Naive thymus-derived CD4-positive, alpha-beta T cell (primary cell): ENCODE results near the gene MYG1. TPM values are rescaled to one million over a fixed set of nuclear protein-coding genes. Genes with fewer than 3 reads are reported as not detected.

Source experiments
- ATAC-seq: fragments of 150-1000 bp; cut with Tn5 transposase; 2 replicates; pipeline ENCODE4 v1.10.0; 2021; ENCODE audit warnings: mild to moderate bottlenecking, moderate library complexity
- CTCF ChIA-PET: fragments of 350-600 bp; sonication (Branson Sonifier 250); formaldehyde crosslinking; loops from one replicate; lab custom pipeline; 2021; ENCODE audit warnings: antibody characterized with exemption; lab: Charles Lee
- POLR2A ChIA-PET: fragments of 350-600 bp; sonication (Branson Sonifier 250); formaldehyde crosslinking; loops from one replicate; lab custom pipeline; 2021; ENCODE audit warnings: antibody characterized with exemption, inconsistent platforms; lab: Charles Lee
- DNase-seq, 9 donors: peaks; one replicate each; pipeline versions ENCODE4 v3.0.0 to v3.0.0-alpha.2; 2020 to 2022; ENCODE audit warnings: mixed read lengths in 1 of 9
- H3K27ac ChIP-seq: one replicate; pipeline ENCODE4 v1.7.0; 2013; ENCODE audit warnings: mild to moderate bottlenecking, low read depth, low read length, moderate library complexity
- H3K27me3 ChIP-seq, 2 donors: one replicate each; pipeline ENCODE4 v1.7.0; 2013; ENCODE audit warnings: low read length in 2 of 2, mild to moderate bottlenecking in 2 of 2, moderate library complexity in 2 of 2; ENCODE audit not compliant: control insufficient read depth in 2 of 2, insufficient read depth in 2 of 2
- H3K36me3 ChIP-seq, 3 experiments: 1 replicate in 2 of 3; 2 replicates in 1 of 3; pipeline ENCODE4 v1.7.0; 2013; ENCODE audit warnings: low read length in 3 of 3, mild to moderate bottlenecking in 3 of 3, moderate library complexity in 1 of 3; ENCODE audit not compliant: insufficient read depth in 3 of 3, control insufficient read depth in 2 of 3
- H3K4me1 ChIP-seq, 2 donors: one replicate each; pipeline ENCODE4 v1.7.0; 2013; ENCODE audit warnings: low read length in 2 of 2, mild to moderate bottlenecking in 2 of 2, moderate library complexity in 1 of 2; ENCODE audit not compliant: control insufficient read depth in 2 of 2, insufficient read depth in 2 of 2
- H3K4me3 ChIP-seq: 2 replicates; pipeline ENCODE4 v1.7.0; 2013; ENCODE audit warnings: mild to moderate bottlenecking, low read length
- H3K9me3 ChIP-seq, 3 experiments: 1 replicate in 2 of 3; 2 replicates in 1 of 3; pipeline ENCODE4 v1.7.0; 2013; ENCODE audit warnings: low read length in 3 of 3; ENCODE audit not compliant: control insufficient read depth in 2 of 3
- H3K27ac Mint-ChIP-seq, 9 donors: one replicate each; pipeline ENCODE4 v1.8.0; 2020 to 2022; ENCODE audit warnings: mixed read lengths in 9 of 9, mild to moderate bottlenecking in 8 of 9, moderate library complexity in 5 of 9, inconsistent platforms in 2 of 9
- H3K27me3 Mint-ChIP-seq, 5 donors: one replicate each; pipeline ENCODE4 v1.8.0; 2021 to 2022; ENCODE audit warnings: mixed read lengths in 5 of 5, mild to moderate bottlenecking in 1 of 5
- H3K36me3 Mint-ChIP-seq, 5 donors: one replicate each; pipeline ENCODE4 v1.8.0; 2020 to 2022; ENCODE audit warnings: mixed read lengths in 5 of 5, mild to moderate bottlenecking in 3 of 5, inconsistent platforms in 1 of 5
- H3K4me1 Mint-ChIP-seq, 7 donors: one replicate each; pipeline ENCODE4 v1.8.0; 2020 to 2022; ENCODE audit warnings: mixed read lengths in 7 of 7, mild to moderate bottlenecking in 3 of 7, inconsistent platforms in 1 of 7
- H3K4me3 Mint-ChIP-seq, 10 donors: one replicate each; pipeline ENCODE4 v1.8.0; 2020 to 2022; ENCODE audit warnings: mild to moderate bottlenecking in 10 of 10, mixed read lengths in 10 of 10, moderate library complexity in 6 of 10, inconsistent platforms in 2 of 10
- H3K9me3 Mint-ChIP-seq, 11 donors: one replicate each; pipeline ENCODE4 v1.8.0; 2020 to 2022; ENCODE audit warnings: mixed read lengths in 11 of 11, mild to moderate bottlenecking in 4 of 11, inconsistent platforms in 1 of 11, moderate library complexity in 1 of 11
- intact Hi-C, 2 donors: fragments of 100-400 bp; cut with micrococcal nuclease; formaldehyde crosslinking; loops; one replicate each; pipeline ENCODE4 v1.15.1; 2023
- polyA plus RNA-seq, 2 donors: library from polyadenylated mRNA; unstranded; fragments of 300-500 nt; fragmentation: Illumina TruSeq; gene quantifications; one replicate each; pipeline ENCODE4 v1.2.3, GENCODE V29; 2021
- total RNA-seq, 6 experiments: library from RNA in 5 of 6; stranded (reverse) in 5 of 6; gene quantifications; 1 replicate in 5 of 6; 2 replicates in 1 of 6; pipeline ENCODE4 v1.2.3 and lab custom pipeline; 2021 to 2026

The MYG1 gene
- total and polyA plus RNA-seq, 7 experiments from 2014 or later, result 38.9 to 75.1 (median 53.1) TPM

GRCh38 chr12:53298164-53298563, 1.3 kb upstream of the MYG1 start:
- H3K4me3 ChIP-seq, result no peak overlapping the region
- POLR2A ChIA-PET, result interaction anchor here (0.6 to 8.0 kb wide), 11 partner anchors 12 to 273 kb away, joined by 3 to 81 read pairs (median 8); partner anchors contain the start of genes AAAS, CSAD, ITGB7 and TARBP2
- Mint-ChIP-seq H3K27me3 (no peaks in the 10 kb centered on the region), H3K36me3 (peaks cover 7 to 23% (median 15%) of the 10 kb centered on the region in 5 donors), H3K9me3 (no peaks in the 10 kb centered on the region), H3K27ac (peak overlapping the region in 7 of 9 donors; percentile 20 to 97 (median 68)), H3K4me3 (peak overlapping the region in 9 of 10 donors; percentile 6 to 95 (median 49)), H3K4me1 (peaks cover 47 to 91% (median 61%) of the 10 kb centered on the region in 7 donors)
- H3K36me3 ChIP-seq, result peaks cover 0 to 38% (median 3%) of the 10 kb centered on the region in 3 experiments
- no peak for ATAC-seq
- H3K27me3 ChIP-seq, result no peaks in the 10 kb centered on the region
- DNase-seq, result no peak
- CTCF ChIA-PET, result interaction anchor here (0.6 to 2.3 kb wide), 7 partner anchors 10 to 118 kb away, joined by 3 to 14 read pairs (median 5); partner anchors contain the start of genes AAAS, CSAD and ZNF740
- peak overlapping the region; percentile 68 for H3K27ac ChIP-seq
- H3K4me1 ChIP-seq, result peaks cover 28 to 36% of the 10 kb centered on the region in 2 donors
- no peaks in the 10 kb centered on the region for H3K9me3 ChIP-seq
- intact Hi-C loops, result loop anchor here (2.0 to 5.0 kb wide), 3 partner anchors 47 to 379 kb away; partner anchors contain the start of genes ATP5MC2 (in 1 of the 2) and TNS2 (in 1 of the 2)

DNA sequence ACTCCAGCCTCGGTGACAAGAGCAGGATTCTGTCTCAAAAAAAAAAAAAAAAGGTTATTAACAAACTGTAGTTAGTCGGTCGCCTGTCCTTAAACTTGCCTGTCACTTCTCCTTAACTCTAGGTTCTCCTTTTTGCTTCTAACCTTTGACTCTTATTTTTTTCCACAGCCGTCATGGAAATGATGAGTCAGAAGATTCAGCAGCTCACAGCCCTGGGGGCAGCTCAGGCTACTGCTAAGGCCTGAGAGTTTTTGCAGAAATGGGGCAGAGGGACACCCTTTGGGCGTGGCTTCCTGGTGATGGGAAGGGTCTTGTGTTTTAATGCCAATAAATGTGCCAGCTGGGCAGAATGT, 418 bp upstream of the MYG1 start:
- intact Hi-C loops, result loop anchor here (1.0 to 5.0 kb wide), 11 partner anchors 22 to 378 kb away; partner anchors contain the start of genes AAAS (in 2 of the 2), CSAD (in 2 of the 2), ZNF740 (in 2 of the 2) and ATP5MC2 (in 1 of the 2)
- ATAC-seq (peak; percentile 26), DNase-seq (peak in 2 of 9 donors; percentile 11 to 74)
- Histone ChIP-seq H3K36me3 (peaks cover 0 to 41% (median 3%) of the 10 kb centered on the region in 3 experiments), H3K9me3 (no peaks in the 10 kb centered on the region), H3K4me1 (peaks cover 28 to 36% of the 10 kb centered on the region in 2 donors), H3K27me3 (no peaks in the 10 kb centered on the region), H3K4me3 (peak overlapping the region; percentile 65), H3K27ac (peak overlapping the region; percentile 68)
- CTCF ChIA-PET, result interaction anchor here (0.7 to 1.4 kb wide), 6 partner anchors 22 to 119 kb away, joined by 3 to 6 read pairs (median 4); partner anchors contain the start of genes AAAS, CSAD and ZNF740
- POLR2A ChIA-PET, result interaction anchor here (1.0 to 8.0 kb wide), 12 partner anchors 11 to 219 kb away, joined by 3 to 81 read pairs (median 6); partner anchors contain the start of genes AAAS, CSAD, ESPL1 and ITGB7
- no peaks in the 10 kb centered on the region for H3K27me3 Mint-ChIP-seq
- peak overlapping the region; percentile 71 to 97 (median 92) for H3K27ac Mint-ChIP-seq
- no peaks in the 10 kb centered on the region for H3K9me3 Mint-ChIP-seq
- H3K36me3 Mint-ChIP-seq, result peaks cover 7 to 22% (median 15%) of the 10 kb centered on the region in 5 donors
- peak overlapping the region; percentile 82 to 100 (median 98) for H3K4me3 Mint-ChIP-seq
- H3K4me1 Mint-ChIP-seq, result peaks cover 47 to 90% (median 64%) of the 10 kb centered on the region in 7 donors

GRCh38 chr12:53300187-53300586, 692 bp downstream of the MYG1 start:
- DNase-seq (no peak), ATAC-seq (no peak)
- Mint-ChIP-seq H3K27ac (peak overlapping the region; percentile 71 to 97 (median 92)), H3K4me1 (peaks cover 43 to 81% (median 61%) of the 10 kb centered on the region in 7 donors), H3K9me3 (no peaks in the 10 kb centered on the region), H3K27me3 (no peaks in the 10 kb centered on the region), H3K4me3 (peak overlapping the region; percentile 82 to 100 (median 98)), H3K36me3 (peaks cover 7 to 22% (median 15%) of the 10 kb centered on the region in 5 donors)
- peak overlapping the region; percentile 68 for H3K27ac ChIP-seq
- CTCF ChIA-PET, result interaction anchor here (1.0 to 1.4 kb wide), 5 partner anchors 21 to 80 kb away, joined by 3 to 5 read pairs (median 3); partner anchors contain the start of gene AAAS
- intact Hi-C loops, result no loop called here
- no peaks in the 10 kb centered on the region for H3K9me3 ChIP-seq
- peak overlapping the region; percentile 65 for H3K4me3 ChIP-seq
- POLR2A ChIA-PET, result interaction anchor here (1.0 to 8.0 kb wide), 9 partner anchors 10 to 120 kb away, joined by 3 to 81 read pairs (median 8); partner anchors contain the start of genes AAAS, CSAD, ESPL1 and ITGB7
- H3K27me3 ChIP-seq, result no peaks in the 10 kb centered on the region
- H3K36me3 ChIP-seq, result peaks cover 0 to 44% (median 3%) of the 10 kb centered on the region in 3 experiments
- H3K4me1 ChIP-seq, result peaks cover 22 to 29% of the 10 kb centered on the region in 2 donors

DNA sequence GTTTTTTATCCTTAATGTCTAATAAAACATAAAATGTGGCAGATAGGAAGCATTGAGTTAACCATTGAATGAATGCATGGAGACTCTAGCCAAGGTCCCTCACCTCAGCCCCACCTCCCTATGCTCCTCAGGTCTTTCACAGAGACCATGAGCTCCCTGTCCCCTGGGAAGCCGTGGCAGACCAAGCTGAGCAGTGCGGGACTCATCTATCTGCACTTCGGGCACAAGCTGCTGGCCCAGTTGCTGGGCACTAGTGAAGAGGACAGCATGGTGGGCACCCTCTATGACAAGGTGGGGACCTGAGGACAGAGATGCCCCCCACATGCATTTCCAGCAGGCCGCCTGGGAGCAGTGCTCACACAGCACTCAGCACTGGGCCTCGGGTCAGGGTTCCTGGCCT, 3.4 kb downstream of the MYG1 start:
- CTCF ChIA-PET, result interaction anchor here (1.3 kb wide), 1 partner anchor 18 kb away, joined by 4 read pairs; the partner anchor contains the start of gene AAAS
- peaks cover 7 to 36% (median 19%) of the 10 kb centered on the region in 5 donors for H3K36me3 Mint-ChIP-seq
- H3K4me3 Mint-ChIP-seq, result peak overlapping the region in 8 of 10 donors; percentile 1 to 82 (median 38)
- peaks cover 28 to 54% (median 43%) of the 10 kb centered on the region in 7 donors for H3K4me1 Mint-ChIP-seq
- H3K27ac ChIP-seq, result no peak overlapping the region
- peak overlapping the region in 3 of 9 donors; percentile 18 to 56 (median 40) for H3K27ac Mint-ChIP-seq
- H3K9me3 ChIP-seq, result no peaks in the 10 kb centered on the region
- no peaks in the 10 kb centered on the region for H3K27me3 ChIP-seq
- DNase-seq (no peak), ATAC-seq (no peak)
- POLR2A ChIA-PET, result interaction anchor here (2.1 kb wide), 1 partner anchor 11 kb away, joined by 10 read pairs; no protein-coding TSS in a partner anchor
- intact Hi-C loops, result no loop called here
- peaks cover 13 to 15% of the 10 kb centered on the region in 2 donors for H3K4me1 ChIP-seq
- H3K27me3 Mint-ChIP-seq, result no peaks in the 10 kb centered on the region
- H3K4me3 ChIP-seq, result no peak overlapping the region
- peaks cover 1 to 61% (median 4%) of the 10 kb centered on the region in 3 experiments for H3K36me3 ChIP-seq
- no peaks in the 10 kb centered on the region for H3K9me3 Mint-ChIP-seq

DNA sequence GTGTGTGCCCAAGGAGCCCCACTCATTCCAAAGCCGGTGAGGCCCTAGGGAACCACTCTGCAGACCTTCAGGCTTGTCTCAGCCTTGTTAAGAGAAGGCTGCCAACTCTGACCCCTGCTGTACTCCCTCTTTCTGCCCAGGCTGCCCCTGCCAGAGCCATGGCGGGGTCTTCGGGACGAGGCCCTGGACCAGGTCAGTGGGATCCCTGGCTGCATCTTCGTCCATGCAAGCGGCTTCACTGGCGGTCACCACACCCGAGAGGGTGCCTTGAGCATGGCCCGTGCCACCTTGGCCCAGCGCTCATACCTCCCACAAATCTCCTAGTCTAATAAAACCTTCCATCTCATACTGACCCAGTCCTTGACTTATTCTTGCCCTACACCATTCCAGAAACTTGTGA, 7.3 kb downstream of the MYG1 start:
- Mint-ChIP-seq H3K4me1 (peaks cover 6 to 17% (median 11%) of the 10 kb centered on the region in 7 donors), H3K36me3 (peaks cover 7 to 49% (median 16%) of the 10 kb centered on the region in 5 donors)

GRCh38 chr12:53308276-53308675, 8.8 kb downstream of the MYG1 start:
- no peak for DNase-seq
- no peaks in the 10 kb centered on the region for H3K9me3 Mint-ChIP-seq
- Histone ChIP-seq H3K36me3 (peaks cover 0 to 66% (median 20%) of the 10 kb centered on the region in 3 experiments), H3K4me3 (no peak overlapping the region), H3K27me3 (no peaks in the 10 kb centered on the region), H3K9me3 (no peaks in the 10 kb centered on the region), H3K4me1 (no peaks in the 10 kb centered on the region), H3K27ac (no peak overlapping the region)
- no peaks in the 10 kb centered on the region for H3K27me3 Mint-ChIP-seq
- no peak for ATAC-seq
- intact Hi-C loops, result no loop called here
- peaks cover 0 to 2% (median 0%) of the 10 kb centered on the region in 7 donors for H3K4me1 Mint-ChIP-seq
- ChIA-PET POLR2A (interaction anchor here (0.7 to 2.1 kb wide), 4 partner anchors 9 to 108 kb away, joined by 3 to 9 read pairs (median 4); partner anchors contain the start of gene PFDN5), CTCF (interaction anchor here (1.0 kb wide), 1 partner anchor 13 kb away, joined by 3 read pairs; the partner anchor contains the start of gene AAAS)
- H3K36me3 Mint-ChIP-seq, result peaks cover 0 to 44% (median 13%) of the 10 kb centered on the region in 5 donors
- no peak overlapping the region for H3K4me3 Mint-ChIP-seq
- peak overlapping the region in 4 of 9 donors; percentile 6 to 49 (median 28) for H3K27ac Mint-ChIP-seq

More for the DNA sequence above, 7.3 kb downstream of the MYG1 start:
- Mint-ChIP-seq H3K4me3 (no peak overlapping the region), H3K27ac (peak overlapping the region in 1 of 9 donors; percentile 9), H3K9me3 (no peaks in the 10 kb centered on the region), H3K27me3 (no peaks in the 10 kb centered on the region)
- no peaks in the 10 kb centered on the region for H3K27me3 ChIP-seq
- no peak overlapping the region for H3K4me3 ChIP-seq
- DNase-seq (no peak), ATAC-seq (no peak)
- intact Hi-C loops, result no loop called here
- ChIA-PET POLR2A (no interaction called here), CTCF (no interaction called here)
- peaks cover 0 to 81% (median 20%) of the 10 kb centered on the region in 3 experiments for H3K36me3 ChIP-seq
- no peaks in the 10 kb centered on the region for H3K9me3 ChIP-seq
- H3K27ac ChIP-seq, result no peak overlapping the region
- H3K4me1 ChIP-seq, result peaks cover 0 to 3% of the 10 kb centered on the region in 2 donors
